Stimulated activated CD4-positive, alpha-beta T cell treated with anti-CD3 and anti-CD28 coated beads, Interleukin-15, amount 100 ng/mL, for 24 hours (primary cell): ENCODE results near the gene NAV3.
"Not testable (repeated sequence)": the region's sequence is repeated elsewhere in the genome, so short reads cannot be mapped to it uniquely, and the experiment has no call there.

Experiments
- DNase-seq: peaks from one replicate; pipeline ENCODE4 v3.0.0-alpha.2; 2020

NAV3 gene

GRCh38 chr12:78081590-78082314 lies 251.1 kb downstream of the NAV3 start:
- no peak for DNase-seq

- no peak for DNase-seq
Measured at GRCh38 chr12:78085542-78086182, 255.0 kb downstream of the NAV3 start.

GRCh38 chr12:78086553-78087362 lies 256.1 kb downstream of the NAV3 start:
- DNase-seq = no peak

- DNase-seq = no peak
Measured at GRCh38 chr12:78087363-78087675, 256.6 kb downstream of the NAV3 start.

- DNase-seq = no peak
Measured at GRCh38 chr12:78088391-78088832, 257.7 kb downstream of the NAV3 start.

GRCh38 chr12:78090266-78090665 lies 259.6 kb downstream of the NAV3 start:
- DNase-seq = no peak

GRCh38 chr12:78095623-78096022 lies 264.9 kb downstream of the NAV3 start:
- DNase-seq = no peak

- DNase-seq = no peak
Measured at GRCh38 chr12:78096909-78097597, 266.4 kb downstream of the NAV3 start.

GRCh38 chr12:78099806-78100205 lies 269.1 kb downstream of the NAV3 start:
- no peak for DNase-seq

- DNase-seq = no peak
Measured at GRCh38 chr12:78101113-78101876, 270.6 kb downstream of the NAV3 start.

- DNase-seq = no peak
Measured at GRCh38 chr12:78101946-78102635, 271.4 kb downstream of the NAV3 start.

GRCh38 chr12:78102801-78103200 lies 272.1 kb downstream of the NAV3 start:
- not testable (repeated sequence) for DNase-seq

GRCh38 chr12:78115889-78116288 lies 285.2 kb downstream of the NAV3 start:
- DNase-seq = no peak

GRCh38 chr12:78118036-78118435 lies 287.3 kb downstream of the NAV3 start:
- no peak for DNase-seq

- no peak for DNase-seq
Measured at GRCh38 chr12:78118486-78118885, 287.8 kb downstream of the NAV3 start.

- DNase-seq = no peak
Measured at GRCh38 chr12:78119351-78119918, 288.7 kb downstream of the NAV3 start.

GRCh38 chr12:78120306-78120705 lies 289.6 kb downstream of the NAV3 start:
- no peak for DNase-seq

GRCh38 chr12:78120866-78121560 lies 290.3 kb downstream of the NAV3 start:
- DNase-seq = no peak

GRCh38 chr12:78121969-78122610 lies 291.4 kb downstream of the NAV3 start:
- no peak for DNase-seq

GRCh38 chr12:78128211-78128610 lies 297.5 kb downstream of the NAV3 start:
- DNase-seq = no peak
